Endothelial cell of umbilical vein (primary cell): ENCODE results near the gene SLC35G3. TPM values are rescaled to one million over a fixed set of nuclear protein-coding genes. Genes with fewer than 3 reads are reported as not detected.

Source experiments
- BruUV-seq: library from RNA; stranded (reverse); fragments of 400-500 nt; replicated peaks from 2 replicates; lab custom pipeline; 2021; lab: Mats Ljungman, UMichigan
- CTCF ChIA-PET: fragments of 300-600, 350-600 bp; sonication (Branson Sonifier 250); formaldehyde crosslinking; loops from one replicate; lab custom pipeline; 2021; ENCODE audit warnings: antibody characterized with exemption, inconsistent platforms; lab: Charles Lee
- POLR2A ChIA-PET: fragments of 300-600, 350-600 bp; sonication (Branson Sonifier 250); formaldehyde crosslinking; loops from one replicate; lab custom pipeline; 2021; ENCODE audit warnings: antibody characterized with exemption, inconsistent platforms; lab: Charles Lee
- DNase-seq: peaks from one replicate; pipeline ENCODE4 v3.0.0-alpha.2; 2011; ENCODE audit warnings: low read depth, low spot score
- FAIRE-seq: peaks from 2 replicates; lab custom pipeline; 2011; peaks lifted over from hg19 to GRCh38; lab: Jason Lieb, UNC
- H2AFZ ChIP-seq: 2 replicates; pipeline ENCODE4 v1.6.0; 2012; ENCODE audit warnings: low read depth, low read length, control low read depth, inconsistent platforms
- H3K27ac ChIP-seq: 2 replicates; pipeline ENCODE4 v1.5.1; 2011; ENCODE audit warnings: low read depth, mild to moderate bottlenecking, control low read depth, low read length, moderate library complexity; ENCODE audit not compliant: insufficient read depth
- H3K27me3 ChIP-seq, 2 experiments: 2 replicates each; pipeline versions ENCODE4 v1.6.0 to v1.6.1; 2011; ENCODE audit warnings: low read length in 2 of 2, mixed read lengths in 1 of 2; ENCODE audit not compliant: control insufficient read depth in 2 of 2, insufficient read depth in 2 of 2
- H3K36me3 ChIP-seq, 2 experiments: 2 replicates in 1 of 2; 3 replicates in 1 of 2; pipeline ENCODE4 v1.5.1; 2011; ENCODE audit warnings: low read length in 2 of 2, mild to moderate bottlenecking in 1 of 2, moderate library complexity in 1 of 2; ENCODE audit not compliant: control insufficient read depth in 2 of 2, insufficient read depth in 2 of 2; ENCODE audit errors: extremely low read depth in 1 of 2
- H3K4me1 ChIP-seq: 3 replicates; pipeline ENCODE4 v1.5.1; 2011; ENCODE audit warnings: mild to moderate bottlenecking, low read length; ENCODE audit not compliant: control insufficient read depth, insufficient read depth; ENCODE audit errors: extremely low read depth
- H3K4me2 ChIP-seq: 2 replicates; pipeline ENCODE4 v1.6.1; 2011; ENCODE audit warnings: low read length, control low read depth, mixed read lengths; ENCODE audit not compliant: insufficient read depth
- H3K4me3 ChIP-seq, 3 experiments: fragments of 200-600 bp in 1 of 3; sonication (generic), shearing (Covaris generic) in 1 of 3; replicated peaks in 1 of 3; 2 replicates each; pipeline ENCODE4 v1.5.1; 2011 to 2016; ENCODE audit warnings: control low read depth in 3 of 3, low read length in 3 of 3, mild to moderate bottlenecking in 2 of 3, inconsistent platforms in 1 of 3, low read depth in 1 of 3, moderate library complexity in 1 of 3; ENCODE audit not compliant: insufficient read depth in 1 of 3
- H3K79me2 ChIP-seq: 2 replicates; pipeline ENCODE4 v1.6.0; 2012; ENCODE audit warnings: low read length, inconsistent platforms; ENCODE audit not compliant: control insufficient read depth, insufficient read depth
- H3K9ac ChIP-seq: replicated peaks from 2 replicates; pipeline ENCODE3; 2011; ENCODE audit warnings: low read length, control low read depth; ENCODE audit not compliant: insufficient read depth; ENCODE audit errors: extremely low read depth
- H3K9me1 ChIP-seq: replicated peaks from 3 replicates; pipeline ENCODE4 v1.6.0; 2011; ENCODE audit warnings: mild to moderate bottlenecking, low read length; ENCODE audit not compliant: control insufficient read depth, insufficient read depth; ENCODE audit errors: extremely low read depth
- H3K9me3 ChIP-seq: replicated peaks from 2 replicates; pipeline ENCODE4 v1.5.1; 2012; ENCODE audit warnings: low read length, inconsistent platforms; ENCODE audit not compliant: control insufficient read depth, insufficient read depth
- H4K20me1 ChIP-seq: replicated peaks from 2 replicates; pipeline ENCODE3; 2011; ENCODE audit warnings: mild to moderate bottlenecking, low read length; ENCODE audit not compliant: control insufficient read depth, insufficient read depth; ENCODE audit errors: extremely low read depth
- EZH2 ChIP-seq: IDR thresholded peaks from 2 replicates; pipeline ENCODE4 v1.6.1; 2012; ENCODE audit warnings: borderline replicate concordance, low read depth, mild to moderate bottlenecking, moderate library complexity, low read length, inconsistent platforms; ENCODE audit not compliant: severe bottlenecking
- FOS ChIP-seq: IDR thresholded peaks from 2 replicates; pipeline ENCODE4 v1.6.1; 2011; ENCODE audit warnings: mild to moderate bottlenecking, low read length, moderate library complexity, borderline replicate concordance; ENCODE audit not compliant: insufficient read depth
- GATA2 ChIP-seq: IDR thresholded peaks from 2 replicates; pipeline ENCODE4 v1.7.0; 2011; ENCODE audit warnings: low read depth, mild to moderate bottlenecking, moderate library complexity, mixed read lengths, low read length; ENCODE audit not compliant: insufficient read length, insufficient read depth
- JUN ChIP-seq: IDR thresholded peaks from 2 replicates; pipeline ENCODE4 v1.6.1; 2011; ENCODE audit warnings: borderline replicate concordance, low read depth; ENCODE audit not compliant: insufficient read length, insufficient read depth
- MAX ChIP-seq: IDR thresholded peaks from 2 replicates; pipeline ENCODE4 v1.6.1; 2011; ENCODE audit not compliant: insufficient read depth, insufficient read length
- MYC ChIP-seq: IDR thresholded peaks from one replicate; pipeline ENCODE4 v1.6.1; 2011; ENCODE audit warnings: mild to moderate bottlenecking, low read depth, low read length
- POLR2A ChIP-seq: IDR thresholded peaks from 2 replicates; pipeline ENCODE4 v1.6.1; 2012; ENCODE audit warnings: low read depth, mild to moderate bottlenecking, control low read depth, low read length
- POLR2AphosphoS5 ChIP-seq: IDR thresholded peaks from 2 replicates; pipeline ENCODE4 v1.6.1; 2012; ENCODE audit warnings: low read depth, mild to moderate bottlenecking, control low read depth, low read length, moderate library complexity; ENCODE audit not compliant: insufficient read depth
- dilution Hi-C: fragments of 300-500 bp; cut with MboI; formaldehyde crosslinking; loops from one replicate; pipeline ENCODE4 v1.15.0; 2019; ENCODE audit warnings: low sequenced_read_pairs; ENCODE audit not compliant: extremely low pct_ligation_motif_present
- intact Hi-C: fragments of 100-400 bp; cut with micrococcal nuclease; formaldehyde crosslinking; loops from one replicate; pipeline ENCODE4 v1.10.0; 2022
- polyA plus RNA-seq, 4 experiments: library from polyadenylated mRNA; depleted of rRNA in 3 of 4; stranded (reverse) in 3 of 4; unstranded in 1 of 4; fragments of >200 nt; gene quantifications; 2 replicates each; pipeline versions ENCODE4 v1.2.1 to v1.2.3, GENCODE V29; 2011 to 2012; ENCODE audit warnings: missing spikeins in 1 of 4
- total RNA-seq: library from RNA; stranded (reverse); gene quantifications from 2 replicates; pipeline ENCODE4 v1.2.3, GENCODE V29; 2021
- TF ChIP-seq, protein P1 (sequence below), 2 donors: IDR thresholded peaks; 1 replicate in 1 of 2; 2 replicates in 1 of 2; pipeline ENCODE4 v1.5.1; 2011; ENCODE audit warnings: low read length in 2 of 2, mild to moderate bottlenecking in 2 of 2, moderate library complexity in 2 of 2, control low read depth in 1 of 2, inconsistent platforms in 1 of 2, low read depth in 1 of 2; ENCODE audit not compliant: insufficient read depth in 1 of 2; ENCODE audit errors: extremely low read depth in 1 of 2

Gene SLC35G3
- total and polyA plus RNA-seq, 2 donors (not counting 3 experiments of a cell fraction or from before 2014, with no cell fraction given) = not detected

DNA sequence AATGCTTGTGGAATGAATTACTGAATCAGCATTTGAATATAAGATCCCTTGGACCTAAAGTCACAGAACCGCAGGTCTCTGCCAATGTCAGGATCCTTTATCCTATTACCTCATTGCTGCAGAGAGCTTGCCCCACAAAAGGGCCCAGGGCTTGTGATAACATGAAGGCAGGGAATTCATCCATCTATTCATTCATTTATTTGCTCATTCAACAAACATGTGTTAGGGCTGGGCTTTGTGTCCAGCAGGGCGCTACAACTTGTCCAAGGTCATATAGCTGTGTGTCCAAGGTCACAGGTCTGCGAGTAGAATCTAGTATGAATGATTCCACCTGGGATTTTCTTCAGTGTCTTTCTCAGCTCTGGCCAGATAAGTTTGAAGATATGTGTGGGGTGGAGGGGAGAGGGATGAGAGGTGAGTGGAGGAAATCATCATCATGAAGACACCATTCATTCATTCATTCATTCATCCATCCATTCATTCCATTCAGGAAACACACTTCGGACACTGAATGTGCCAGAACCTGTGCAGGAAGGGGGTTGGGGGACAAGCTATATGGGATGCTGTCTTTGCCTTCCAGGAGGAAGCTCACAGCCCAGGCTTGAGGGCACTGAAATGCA is 47.9 kb downstream of the SLC35G3 start:
- Histone ChIP-seq H2AFZ (no peak overlapping the region), H3K27ac (no peak overlapping the region), H3K4me3 (no peak overlapping the region), H3K27me3 (peaks cover 4 to 8% of the 10 kb centered on the region in 2 experiments), H3K9me3 (no peaks in the 10 kb centered on the region), H3K4me2 (no peak overlapping the region), H4K20me1 (no peaks in the 10 kb centered on the region), H3K4me1 (no peaks in the 10 kb centered on the region), H3K9me1 (no peaks in the 10 kb centered on the region), H3K79me2 (peaks cover 7% of the 10 kb centered on the region), H3K9ac (no peak overlapping the region), H3K36me3 (no peaks in the 10 kb centered on the region)
- no peak for FAIRE-seq
- ChIA-PET POLR2A (no interaction called here), CTCF (interaction anchor here (1.3 kb wide), 1 partner anchor 393 kb away, joined by 3 read pairs; no protein-coding TSS in a partner anchor)
- TF ChIP-seq JUN (no peak), POLR2A (no peak), MAX (no peak), POLR2AphosphoS5 (no peak), GATA2 (no peak), MYC (no peak), FOS (no peak), EZH2 (no peak)
- TF ChIP-seq, protein P1, sequence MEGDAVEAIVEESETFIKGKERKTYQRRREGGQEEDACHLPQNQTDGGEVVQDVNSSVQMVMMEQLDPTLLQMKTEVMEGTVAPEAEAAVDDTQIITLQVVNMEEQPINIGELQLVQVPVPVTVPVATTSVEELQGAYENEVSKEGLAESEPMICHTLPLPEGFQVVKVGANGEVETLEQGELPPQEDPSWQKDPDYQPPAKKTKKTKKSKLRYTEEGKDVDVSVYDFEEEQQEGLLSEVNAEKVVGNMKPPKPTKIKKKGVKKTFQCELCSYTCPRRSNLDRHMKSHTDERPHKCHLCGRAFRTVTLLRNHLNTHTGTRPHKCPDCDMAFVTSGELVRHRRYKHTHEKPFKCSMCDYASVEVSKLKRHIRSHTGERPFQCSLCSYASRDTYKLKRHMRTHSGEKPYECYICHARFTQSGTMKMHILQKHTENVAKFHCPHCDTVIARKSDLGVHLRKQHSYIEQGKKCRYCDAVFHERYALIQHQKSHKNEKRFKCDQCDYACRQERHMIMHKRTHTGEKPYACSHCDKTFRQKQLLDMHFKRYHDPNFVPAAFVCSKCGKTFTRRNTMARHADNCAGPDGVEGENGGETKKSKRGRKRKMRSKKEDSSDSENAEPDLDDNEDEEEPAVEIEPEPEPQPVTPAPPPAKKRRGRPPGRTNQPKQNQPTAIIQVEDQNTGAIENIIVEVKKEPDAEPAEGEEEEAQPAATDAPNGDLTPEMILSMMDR (IDR thresholded peaks at IDR 0.05; ENCODE audit: extremely low read depth in 1 of 2, insufficient read depth in 1 of 2, low read depth in 1 of 2, low read length in 2 of 2) = no peak
- intact Hi-C loops = loop anchor here (10.0 kb wide), 1 partner anchor 388 kb away; the partner anchor contains the start of gene SLFN12L
- BruUV-seq = no TSS peak
- DNase-seq = no peak
- dilution Hi-C loops = no loop called here
